ENCODE data around the gene JAKMIP3. TPM values are rescaled to one million over a fixed set of nuclear protein-coding genes. Genes with fewer than 3 reads are reported as not detected.
"Not testable (repeated sequence)": the region's sequence is repeated elsewhere in the genome, so short reads cannot be mapped to it uniquely, and the experiment has no call there.

The JAKMIP3 gene
- total RNA-seq, 2 experiments from 2014 or later: 0.34 to 0.35 TPM

- Mint-ChIP-seq H3K27ac (no peak overlapping the region), H3K36me3 (ENCODE audit: low read depth) (no peaks in the 10 kb centered on the region), H3K4me1 (peaks cover 7% of the 10 kb centered on the region), H3K9me3 (ENCODE audit: low read depth) (no peaks in the 10 kb centered on the region), H3K4me3 (no peak overlapping the region), H3K27me3 (peaks cover 8% of the 10 kb centered on the region)
- POLR2A ChIA-PET: no interaction called here
- CTCF ChIA-PET: no interaction called here
- DNase-seq (no peak), ATAC-seq (no peak)
- intact Hi-C loops (cut with DNase I, micrococcal nuclease): no loop called here
Measured at GRCh38 chr10:132069122-132069848, 3.5 kb downstream of the JAKMIP3 start.

GRCh38 chr10:132069849-132070182 lies 4.1 kb downstream of the JAKMIP3 start:
- ATAC-seq: no peak
- POLR2A ChIA-PET: no interaction called here
- Mint-ChIP-seq H3K4me1 (peaks cover 7% of the 10 kb centered on the region), H3K36me3 (ENCODE audit: low read depth) (no peaks in the 10 kb centered on the region), H3K27ac (no peak overlapping the region), H3K27me3 (peaks cover 13% of the 10 kb centered on the region), H3K9me3 (ENCODE audit: low read depth) (no peaks in the 10 kb centered on the region), H3K4me3 (no peak overlapping the region)
- CTCF ChIA-PET: no interaction called here
- no peak for DNase-seq
- intact Hi-C loops (cut with DNase I, micrococcal nuclease): no loop called here

GRCh38 chr10:132070724-132071123 lies 5.0 kb downstream of the JAKMIP3 start:
- intact Hi-C loops (cut with DNase I, micrococcal nuclease): no loop called here
- no peak overlapping the region for H3K4me3 Mint-ChIP-seq
- peaks cover 5% of the 10 kb centered on the region for H3K4me1 Mint-ChIP-seq
- no peak for ATAC-seq
- H3K9me3 Mint-ChIP-seq (ENCODE audit: low read depth): no peaks in the 10 kb centered on the region
- CTCF ChIA-PET: interaction anchor here (0.7 kb wide), 1 partner anchor 127 kb away, joined by 4 read pairs; no protein-coding TSS in a partner anchor
- no peak overlapping the region for H3K27ac Mint-ChIP-seq
- H3K27me3 Mint-ChIP-seq: peaks cover 13% of the 10 kb centered on the region
- no peaks in the 10 kb centered on the region for H3K36me3 Mint-ChIP-seq (ENCODE audit: low read depth)
- no peak for DNase-seq
- POLR2A ChIA-PET: no interaction called here

- Mint-ChIP-seq H3K36me3 (ENCODE audit: low read depth) (no peaks in the 10 kb centered on the region), H3K27ac (no peak overlapping the region), H3K4me1 (no peaks in the 10 kb centered on the region), H3K4me3 (no peak overlapping the region), H3K9me3 (ENCODE audit: low read depth) (no peaks in the 10 kb centered on the region), H3K27me3 (peaks cover 10% of the 10 kb centered on the region)
- ATAC-seq (no peak), DNase-seq (no peak)
- intact Hi-C loops (cut with DNase I, micrococcal nuclease): no loop called here
- POLR2A ChIA-PET: no interaction called here
- CTCF ChIA-PET: no interaction called here
Measured at GRCh38 chr10:132071667-132072066, 5.9 kb downstream of the JAKMIP3 start.

- intact Hi-C loops (cut with DNase I, micrococcal nuclease): no loop called here
- no peaks in the 10 kb centered on the region for H3K4me1 Mint-ChIP-seq
- no peaks in the 10 kb centered on the region for H3K36me3 Mint-ChIP-seq (ENCODE audit: low read depth)
- no peak overlapping the region for H3K4me3 Mint-ChIP-seq
- H3K9me3 Mint-ChIP-seq (ENCODE audit: low read depth): no peaks in the 10 kb centered on the region
- ATAC-seq (no peak), DNase-seq (no peak)
- H3K27me3 Mint-ChIP-seq: peaks cover 12% of the 10 kb centered on the region
- POLR2A ChIA-PET: no interaction called here
- no peak overlapping the region for H3K27ac Mint-ChIP-seq
- CTCF ChIA-PET: no interaction called here
Measured at GRCh38 chr10:132075909-132076577, 10.3 kb downstream of the JAKMIP3 start.

GRCh38 chr10:132076578-132077081 lies 10.9 kb downstream of the JAKMIP3 start:
- H3K9me3 Mint-ChIP-seq (ENCODE audit: low read depth): no peaks in the 10 kb centered on the region
- H3K36me3 Mint-ChIP-seq (ENCODE audit: low read depth): no peaks in the 10 kb centered on the region
- CTCF ChIA-PET: no interaction called here
- no peak for DNase-seq
- intact Hi-C loops (cut with DNase I, micrococcal nuclease): no loop called here
- no peak overlapping the region for H3K27ac Mint-ChIP-seq
- POLR2A ChIA-PET: no interaction called here
- peaks cover 15% of the 10 kb centered on the region for H3K27me3 Mint-ChIP-seq
- no peak overlapping the region for H3K4me3 Mint-ChIP-seq
- H3K4me1 Mint-ChIP-seq: no peaks in the 10 kb centered on the region
- no peak for ATAC-seq

GRCh38 chr10:132077091-132077490 lies 11.3 kb downstream of the JAKMIP3 start:
- H3K36me3 Mint-ChIP-seq (ENCODE audit: low read depth): no peaks in the 10 kb centered on the region
- ChIA-PET CTCF (no interaction called here), POLR2A (no interaction called here)
- H3K27me3 Mint-ChIP-seq: peaks cover 17% of the 10 kb centered on the region
- H3K9me3 Mint-ChIP-seq (ENCODE audit: low read depth): no peaks in the 10 kb centered on the region
- DNase-seq (no peak), ATAC-seq (no peak)
- H3K4me3 Mint-ChIP-seq: no peak overlapping the region
- H3K27ac Mint-ChIP-seq: no peak overlapping the region
- intact Hi-C loops (cut with DNase I, micrococcal nuclease): no loop called here
- no peaks in the 10 kb centered on the region for H3K4me1 Mint-ChIP-seq

GRCh38 chr10:132078746-132079345 lies 13.1 kb downstream of the JAKMIP3 start:
- peaks cover 21% of the 10 kb centered on the region for H3K27me3 Mint-ChIP-seq
- no peak overlapping the region for H3K4me3 Mint-ChIP-seq
- H3K4me1 Mint-ChIP-seq: no peaks in the 10 kb centered on the region
- H3K27ac Mint-ChIP-seq: no peak overlapping the region
- no peak for DNase-seq
- intact Hi-C loops (cut with DNase I, micrococcal nuclease): no loop called here
- no peaks in the 10 kb centered on the region for H3K36me3 Mint-ChIP-seq (ENCODE audit: low read depth)
- no peak for ATAC-seq
- POLR2A ChIA-PET: no interaction called here
- CTCF ChIA-PET: no interaction called here
- H3K9me3 Mint-ChIP-seq (ENCODE audit: low read depth): no peaks in the 10 kb centered on the region

- ATAC-seq; intact Hi-C loops (cut with DNase I, micrococcal nuclease); H3K4me1 Mint-ChIP-seq; H3K27ac Mint-ChIP-seq; POLR2A ChIA-PET; DNase-seq; H3K9me3 Mint-ChIP-seq (ENCODE audit: low read depth); H3K36me3 Mint-ChIP-seq (ENCODE audit: low read depth); H3K4me3 Mint-ChIP-seq: not testable (repeated sequence)
- CTCF ChIA-PET: interaction anchor here (0.6 to 0.7 kb wide), 2 partner anchors 57 to 1248 kb away, joined by 3 read pairs; no protein-coding TSS in a partner anchor
- H3K27me3 Mint-ChIP-seq: peaks cover 22% of the 10 kb centered on the region
Measured at GRCh38 chr10:132084384-132084783, 18.6 kb downstream of the JAKMIP3 start.

- POLR2A ChIA-PET; H3K27ac Mint-ChIP-seq; ATAC-seq; H3K4me1 Mint-ChIP-seq; H3K9me3 Mint-ChIP-seq (ENCODE audit: low read depth); intact Hi-C loops (cut with DNase I, micrococcal nuclease); H3K4me3 Mint-ChIP-seq; DNase-seq; H3K36me3 Mint-ChIP-seq (ENCODE audit: low read depth): not testable (repeated sequence)
- CTCF ChIA-PET: interaction anchor here (1.2 kb wide), 1 partner anchor 49 kb away, joined by 4 read pairs; no protein-coding TSS in a partner anchor
- peaks cover 32% of the 10 kb centered on the region for H3K27me3 Mint-ChIP-seq
Measured at GRCh38 chr10:132093236-132093635, 27.5 kb downstream of the JAKMIP3 start.

GRCh38 chr10:132094581-132095234 lies 29.0 kb downstream of the JAKMIP3 start:
- Mint-ChIP-seq H3K27me3 (peaks cover 32% of the 10 kb centered on the region), H3K27ac (no peak overlapping the region), H3K9me3 (ENCODE audit: low read depth) (no peaks in the 10 kb centered on the region), H3K4me1 (no peaks in the 10 kb centered on the region), H3K4me3 (no peak overlapping the region), H3K36me3 (ENCODE audit: low read depth) (no peaks in the 10 kb centered on the region)
- CTCF ChIA-PET: interaction anchor here (0.7 kb wide), 2 partner anchors 135 to 1265 kb away, joined by 3 read pairs; no protein-coding TSS in a partner anchor
- DNase-seq (no peak), ATAC-seq (no peak)
- intact Hi-C loops (cut with DNase I, micrococcal nuclease): no loop called here
- POLR2A ChIA-PET: no interaction called here

All from activated CD4-positive, alpha-beta T cell treated with anti-CD3 and anti-CD28 coated beads for 36 hours (primary cell).